CD4-positive, CD25-positive, alpha-beta regulatory T cell (primary cell): ENCODE data around the gene MAST3. TPM values are rescaled to one million over a fixed set of nuclear protein-coding genes. Genes with fewer than 3 reads are reported as not detected.
"Not testable (repeated sequence)": the region's sequence is repeated elsewhere in the genome, so short reads cannot be mapped to it uniquely, and the experiment has no call there.

ENCODE experiments used
- ATAC-seq, 2 donors: fragments of 150-1000 bp; cut with Tn5 transposase; one replicate each; pipeline ENCODE4 v1.10.0; 2021; ENCODE audit warnings: low read depth in 2 of 2, moderate number of reproducible peaks in 2 of 2, moderate library complexity in 1 of 2
- DNase-seq, 3 donors: peaks; one replicate each; pipeline versions ENCODE4 v3.0.0 to v3.0.0-alpha.2; 2012 to 2022; ENCODE audit warnings: mixed read lengths in 1 of 3
- H3K27ac ChIP-seq: one replicate; pipeline ENCODE4 v1.7.0; 2013; ENCODE audit warnings: mild to moderate bottlenecking, low read length; ENCODE audit not compliant: insufficient read depth, poor library complexity, severe bottlenecking
- H3K27me3 ChIP-seq: one replicate; pipeline ENCODE4 v1.7.0; 2013; ENCODE audit warnings: low read length; ENCODE audit not compliant: control insufficient read depth, insufficient read depth
- H3K36me3 ChIP-seq: one replicate; pipeline ENCODE4 v1.7.0; 2013; ENCODE audit warnings: mild to moderate bottlenecking, low read length, moderate library complexity; ENCODE audit not compliant: control insufficient read depth, insufficient read depth
- H3K4me1 ChIP-seq: 2 replicates; pipeline ENCODE4 v1.7.0; 2013; ENCODE audit warnings: mild to moderate bottlenecking, low read length; ENCODE audit not compliant: insufficient read depth, control insufficient read depth, poor library complexity, severe bottlenecking
- H3K4me3 ChIP-seq: one replicate; pipeline ENCODE4 v1.7.0; 2013; ENCODE audit warnings: low read depth, mild to moderate bottlenecking, low read length, moderate library complexity
- H3K9me3 ChIP-seq, 2 experiments: 1 replicate in 1 of 2; 2 replicates in 1 of 2; pipeline ENCODE4 v1.7.0; 2013; ENCODE audit warnings: low read length in 2 of 2, mild to moderate bottlenecking in 1 of 2, moderate library complexity in 1 of 2; ENCODE audit not compliant: control insufficient read depth in 2 of 2
- H3K27ac Mint-ChIP-seq, 3 donors: one replicate each; pipeline ENCODE4 v1.8.0; 2020 to 2022; ENCODE audit warnings: mild to moderate bottlenecking in 3 of 3, mixed read lengths in 3 of 3, moderate library complexity in 2 of 3
- H3K27me3 Mint-ChIP-seq: one replicate; pipeline ENCODE4 v1.8.0; 2022; ENCODE audit warnings: mild to moderate bottlenecking, mixed read lengths
- H3K36me3 Mint-ChIP-seq: one replicate; pipeline ENCODE4 v1.8.0; 2020; ENCODE audit warnings: mixed read lengths
- H3K4me1 Mint-ChIP-seq, 4 donors: one replicate each; pipeline ENCODE4 v1.8.0; 2020 to 2022; ENCODE audit warnings: mixed read lengths in 4 of 4, mild to moderate bottlenecking in 1 of 4
- H3K4me3 Mint-ChIP-seq, 4 donors: one replicate each; pipeline ENCODE4 v1.8.0; 2020 to 2022; ENCODE audit warnings: mild to moderate bottlenecking in 4 of 4, mixed read lengths in 4 of 4, moderate library complexity in 3 of 4
- H3K9me3 Mint-ChIP-seq, 7 donors: one replicate each; pipeline ENCODE4 v1.8.0; 2020 to 2022; ENCODE audit warnings: mixed read lengths in 7 of 7, mild to moderate bottlenecking in 3 of 7, moderate library complexity in 2 of 7
- polyA plus RNA-seq, 4 donors: library from polyadenylated mRNA; unstranded; fragments of 300-500 nt; fragmentation: Illumina TruSeq; gene quantifications; one replicate each; pipeline ENCODE4 v1.2.3, GENCODE V29; 2021
- total RNA-seq: library from RNA; stranded (reverse); gene quantifications from one replicate; pipeline ENCODE4 v1.2.3, GENCODE V29; 2022

The MAST3 gene
- total and polyA plus RNA-seq, 5 donors from 2014 or later, result 8.1 to 45.9 (median 8.7) TPM

DNA sequence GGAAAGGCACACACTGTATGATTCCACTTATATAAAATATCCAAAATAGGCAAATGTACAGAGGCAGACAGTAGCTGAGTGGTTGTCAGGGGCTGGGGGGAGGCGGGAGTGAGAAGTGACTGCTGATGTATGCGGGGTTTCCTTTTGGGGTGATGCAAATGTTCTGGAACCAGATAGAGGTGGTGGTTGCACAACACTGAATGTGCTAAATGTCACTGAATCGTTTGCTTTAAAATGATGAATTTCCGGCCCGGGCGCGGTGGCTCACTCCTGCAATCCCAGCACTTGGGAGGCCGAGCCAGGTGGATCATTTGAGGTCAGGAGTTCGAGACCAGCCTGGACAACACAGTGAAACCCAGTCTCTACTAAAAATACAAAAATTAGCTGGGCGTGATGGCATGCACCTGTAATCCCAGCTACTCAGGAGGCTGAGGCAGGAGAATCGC is 8.5 kb upstream of the MAST3 start:
- peaks cover 18 to 88% (median 37%) of the 10 kb centered on the region in 4 donors for H3K4me1 Mint-ChIP-seq

GRCh38 chr19:18089726-18090125 is 7.9 kb upstream of the MAST3 start:
- no peak for ATAC-seq
- Mint-ChIP-seq H3K4me3 (peak overlapping the region; percentile 33 to 78 (median 61)), H3K27ac (peak overlapping the region; percentile 97 to 99 (median 99)), H3K9me3 (no peaks in the 10 kb centered on the region), H3K4me1 (peaks cover 18 to 84% (median 34%) of the 10 kb centered on the region in 4 donors), H3K36me3 (peaks cover under 1% of the 10 kb centered on the region), H3K27me3 (no peaks in the 10 kb centered on the region)
- peak overlapping the region; percentile 91 for H3K27ac ChIP-seq
- H3K9me3 ChIP-seq, result no peaks in the 10 kb centered on the region
- no peaks in the 10 kb centered on the region for H3K36me3 ChIP-seq
- peaks cover 76% of the 10 kb centered on the region for H3K4me1 ChIP-seq
- H3K4me3 ChIP-seq, result no peak overlapping the region
- DNase-seq, result no peak
- H3K27me3 ChIP-seq, result no peaks in the 10 kb centered on the region

More for the DNA sequence above, 8.5 kb upstream of the MAST3 start:
- Histone ChIP-seq H3K4me1 (peaks cover 82% of the 10 kb centered on the region), H3K27ac (peak overlapping the region; percentile 91)
- DNase-seq, result peak; percentile 34 to 76 (median 58)
- not testable (repeated sequence) for H3K27me3 ChIP-seq, H3K36me3 ChIP-seq, H3K9me3 ChIP-seq, H3K4me3 ChIP-seq, H3K36me3 Mint-ChIP-seq, H3K9me3 Mint-ChIP-seq, H3K27me3 Mint-ChIP-seq
- peak overlapping the region; percentile 75 to 90 (median 77) for H3K4me3 Mint-ChIP-seq
- ATAC-seq, result peak; percentile 25 to 33
- peak overlapping the region; percentile 97 to 99 (median 99) for H3K27ac Mint-ChIP-seq

DNA sequence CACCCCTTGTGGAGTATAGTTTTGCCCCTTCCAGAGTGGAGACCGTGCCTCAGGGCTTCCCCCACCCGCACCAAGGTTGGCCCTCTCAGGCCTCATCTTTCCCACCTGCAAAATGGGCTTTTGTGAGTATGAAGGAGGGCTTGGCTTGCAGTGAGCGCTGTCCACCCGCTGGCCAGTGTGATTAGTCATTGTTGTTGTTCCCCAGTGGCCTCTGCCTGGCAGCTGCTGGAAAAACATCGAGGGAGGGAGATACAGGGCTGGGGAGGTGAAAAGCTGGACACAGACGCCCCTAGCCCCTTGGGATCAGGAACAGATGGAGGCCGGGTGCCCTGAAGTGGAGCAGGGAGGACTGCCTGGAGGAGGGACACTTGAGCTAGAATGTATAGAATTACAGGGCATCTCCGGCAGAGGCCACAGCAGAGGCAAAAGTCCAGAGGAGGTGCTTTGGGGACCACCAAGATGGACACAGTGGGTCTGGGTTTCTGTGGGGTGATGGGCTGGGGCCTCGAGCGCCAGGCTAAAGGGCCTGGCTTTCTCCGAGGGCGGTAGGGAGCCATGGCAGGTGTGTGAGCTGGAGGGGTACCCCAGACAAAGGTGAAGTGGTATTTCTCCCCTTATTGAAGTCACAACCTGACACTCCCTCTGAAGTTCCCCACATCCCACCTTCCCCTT is 6.9 kb upstream of the MAST3 start:
- no peaks in the 10 kb centered on the region for H3K27me3 ChIP-seq
- peak overlapping the region; percentile 91 for H3K27ac ChIP-seq
- no peaks in the 10 kb centered on the region for H3K36me3 ChIP-seq
- Mint-ChIP-seq H3K9me3 (no peaks in the 10 kb centered on the region), H3K27ac (peak overlapping the region; percentile 97 to 99 (median 99)), H3K4me3 (peak overlapping the region; percentile 53 to 84 (median 75)), H3K27me3 (no peaks in the 10 kb centered on the region), H3K36me3 (no peaks in the 10 kb centered on the region), H3K4me1 (peaks cover 22 to 76% (median 36%) of the 10 kb centered on the region in 4 donors)
- H3K4me1 ChIP-seq, result peaks cover 69% of the 10 kb centered on the region
- ATAC-seq (peak in 1 of 2 donors; percentile 1), DNase-seq (no peak)
- H3K9me3 ChIP-seq, result no peaks in the 10 kb centered on the region
- H3K4me3 ChIP-seq, result no peak overlapping the region

- H3K4me1 Mint-ChIP-seq, result peaks cover 20 to 73% (median 36%) of the 10 kb centered on the region in 4 donors
- Histone ChIP-seq H3K9me3 (no peaks in the 10 kb centered on the region), H3K27me3 (no peaks in the 10 kb centered on the region), H3K4me3 (peak overlapping the region; percentile 32), H3K36me3 (no peaks in the 10 kb centered on the region), H3K4me1 (peaks cover 64% of the 10 kb centered on the region), H3K27ac (peak overlapping the region; percentile 91)
- ATAC-seq (peak; percentile 81 to 83), DNase-seq (peak; percentile 72 to 93 (median 79))
- H3K4me3 Mint-ChIP-seq, result peak overlapping the region; percentile 53 to 84 (median 75)
- H3K27me3 Mint-ChIP-seq, result no peaks in the 10 kb centered on the region
- H3K36me3 Mint-ChIP-seq, result no peaks in the 10 kb centered on the region
- H3K9me3 Mint-ChIP-seq, result no peaks in the 10 kb centered on the region
- H3K27ac Mint-ChIP-seq, result peak overlapping the region; percentile 97 to 99 (median 99)
Observed at GRCh38 chr19:18091217-18091608, 6.4 kb upstream of the MAST3 start.

DNA sequence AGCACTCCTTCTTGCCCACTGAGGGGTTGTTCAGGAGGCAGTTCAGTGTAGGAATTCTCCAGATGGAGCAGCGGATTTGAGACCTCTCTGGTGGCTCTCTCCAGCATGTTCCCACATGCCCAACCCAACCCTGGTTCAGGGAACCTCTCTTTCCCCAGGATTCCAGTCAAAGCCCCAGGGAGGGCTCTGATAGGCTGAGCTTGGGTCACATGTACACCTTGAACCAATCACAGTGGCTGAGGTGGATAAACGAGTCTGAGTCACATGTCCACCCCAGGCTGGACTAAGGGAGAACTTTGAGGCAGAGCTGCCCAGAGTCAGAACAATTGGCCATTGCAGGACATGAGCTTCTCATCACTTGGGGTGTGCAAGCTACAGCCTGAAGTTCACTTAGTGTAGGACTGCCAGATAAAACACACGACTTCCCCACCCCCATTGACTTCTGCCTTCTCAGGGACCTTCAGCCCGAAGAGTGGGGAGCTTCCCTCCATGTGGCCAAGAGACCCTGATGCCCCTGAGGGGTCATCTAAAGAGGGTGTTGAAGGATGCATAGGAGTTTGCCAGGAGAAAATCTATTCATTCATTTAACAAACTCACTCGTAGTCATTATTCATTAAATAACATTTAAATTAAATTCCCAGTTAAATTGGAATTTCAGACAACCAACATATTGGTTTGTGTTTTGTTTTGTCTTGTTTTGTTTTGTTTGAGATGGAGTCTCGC is 4.0 kb upstream of the MAST3 start:
- no peaks in the 10 kb centered on the region for H3K9me3 ChIP-seq
- Mint-ChIP-seq H3K36me3 (no peaks in the 10 kb centered on the region), H3K4me3 (peak overlapping the region in 1 of 4 donors; percentile 78), H3K9me3 (no peaks in the 10 kb centered on the region), H3K27ac (peak overlapping the region in 2 of 3 donors; percentile 74 to 89), H3K27me3 (no peaks in the 10 kb centered on the region), H3K4me1 (peaks cover 15 to 64% (median 37%) of the 10 kb centered on the region in 4 donors)
- no peaks in the 10 kb centered on the region for H3K36me3 ChIP-seq
- no peak overlapping the region for H3K27ac ChIP-seq
- H3K4me1 ChIP-seq, result peaks cover 59% of the 10 kb centered on the region
- H3K27me3 ChIP-seq, result no peaks in the 10 kb centered on the region
- no peak for DNase-seq
- no peak for ATAC-seq
- H3K4me3 ChIP-seq, result no peak overlapping the region

- peaks cover 46% of the 10 kb centered on the region for H3K4me1 ChIP-seq
- no peaks in the 10 kb centered on the region for H3K9me3 ChIP-seq
- Mint-ChIP-seq H3K27me3 (no peaks in the 10 kb centered on the region), H3K27ac (peak overlapping the region in 2 of 3 donors; percentile 48 to 77), H3K4me1 (peaks cover 6 to 50% (median 26%) of the 10 kb centered on the region in 4 donors), H3K4me3 (peak overlapping the region in 2 of 4 donors; percentile 48 to 79), H3K9me3 (no peaks in the 10 kb centered on the region), H3K36me3 (no peaks in the 10 kb centered on the region)
- no peak for DNase-seq
- no peaks in the 10 kb centered on the region for H3K36me3 ChIP-seq
- H3K27ac ChIP-seq, result no peak overlapping the region
- H3K27me3 ChIP-seq, result no peaks in the 10 kb centered on the region
- H3K4me3 ChIP-seq, result no peak overlapping the region
- ATAC-seq, result no peak
Observed at GRCh38 chr19:18096258-18096657, 1.3 kb upstream of the MAST3 start.

GRCh38 chr19:18097993-18098890 is 664 bp downstream of the MAST3 start:
- peak overlapping the region; percentile 73 to 85 (median 74) for H3K27ac Mint-ChIP-seq
- Histone ChIP-seq H3K27ac (peak overlapping the region; percentile 61), H3K4me3 (peak overlapping the region; percentile 81), H3K27me3 (no peaks in the 10 kb centered on the region), H3K36me3 (no peaks in the 10 kb centered on the region), H3K4me1 (peaks cover 30% of the 10 kb centered on the region), H3K9me3 (no peaks in the 10 kb centered on the region)
- H3K9me3 Mint-ChIP-seq, result no peaks in the 10 kb centered on the region
- no peaks in the 10 kb centered on the region for H3K27me3 Mint-ChIP-seq
- no peaks in the 10 kb centered on the region for H3K36me3 Mint-ChIP-seq
- DNase-seq, result no peak
- H3K4me3 Mint-ChIP-seq, result peak overlapping the region; percentile 88 to 98 (median 90)
- peaks cover 4 to 37% (median 19%) of the 10 kb centered on the region in 4 donors for H3K4me1 Mint-ChIP-seq
- ATAC-seq, result peak in 1 of 2 donors; percentile 18
